ENCODE results near the gene CNGB1.

Gene CNGB1

GRCh38 chr16:57893559-57894389 is 77.2 kb downstream of the CNGB1 start:
- TF ChIP-seq, protein P1, sequence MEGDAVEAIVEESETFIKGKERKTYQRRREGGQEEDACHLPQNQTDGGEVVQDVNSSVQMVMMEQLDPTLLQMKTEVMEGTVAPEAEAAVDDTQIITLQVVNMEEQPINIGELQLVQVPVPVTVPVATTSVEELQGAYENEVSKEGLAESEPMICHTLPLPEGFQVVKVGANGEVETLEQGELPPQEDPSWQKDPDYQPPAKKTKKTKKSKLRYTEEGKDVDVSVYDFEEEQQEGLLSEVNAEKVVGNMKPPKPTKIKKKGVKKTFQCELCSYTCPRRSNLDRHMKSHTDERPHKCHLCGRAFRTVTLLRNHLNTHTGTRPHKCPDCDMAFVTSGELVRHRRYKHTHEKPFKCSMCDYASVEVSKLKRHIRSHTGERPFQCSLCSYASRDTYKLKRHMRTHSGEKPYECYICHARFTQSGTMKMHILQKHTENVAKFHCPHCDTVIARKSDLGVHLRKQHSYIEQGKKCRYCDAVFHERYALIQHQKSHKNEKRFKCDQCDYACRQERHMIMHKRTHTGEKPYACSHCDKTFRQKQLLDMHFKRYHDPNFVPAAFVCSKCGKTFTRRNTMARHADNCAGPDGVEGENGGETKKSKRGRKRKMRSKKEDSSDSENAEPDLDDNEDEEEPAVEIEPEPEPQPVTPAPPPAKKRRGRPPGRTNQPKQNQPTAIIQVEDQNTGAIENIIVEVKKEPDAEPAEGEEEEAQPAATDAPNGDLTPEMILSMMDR (IDR thresholded peaks at IDR 0.05; ENCODE audit: control extremely low read depth, extremely low read depth, low read depth, missing control alignments) = no peak
- POLR2A ChIA-PET = no interaction called here
- no peak for DNase-seq (ENCODE audit: extremely low spot score)
- CTCF ChIA-PET = no interaction called here

DNA sequence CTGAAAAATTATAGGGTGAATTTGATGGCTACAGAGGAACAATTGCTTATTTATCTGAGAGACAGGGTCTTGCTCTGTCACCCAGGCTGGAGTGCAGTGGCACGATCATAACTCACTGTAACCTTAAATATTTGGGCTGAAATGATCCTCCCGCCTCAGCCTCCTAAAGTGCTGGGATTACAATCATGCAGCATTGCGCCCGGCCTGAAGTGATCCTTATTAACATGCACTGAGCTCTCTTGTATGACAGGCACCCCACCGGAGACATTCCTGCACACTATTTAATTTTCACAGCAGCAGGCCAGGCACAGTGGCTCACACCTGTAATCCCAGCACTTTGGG is 77.7 kb downstream of the CNGB1 start:
- ChIA-PET CTCF (no interaction called here), POLR2A (no interaction called here)
- DNase-seq (ENCODE audit: extremely low spot score) = no peak
- TF ChIP-seq, protein P1 (IDR thresholded peaks at IDR 0.05; ENCODE audit: control extremely low read depth, extremely low read depth, low read depth, missing control alignments) = no peak

GRCh38 chr16:57892447-57893096 is 78.4 kb downstream of the CNGB1 start:
- TF ChIP-seq, protein P1 (IDR thresholded peaks at IDR 0.05; ENCODE audit: control extremely low read depth, extremely low read depth, low read depth, missing control alignments) = no peak
- ChIA-PET POLR2A (no interaction called here), CTCF (interaction anchor here (1.1 to 7.4 kb wide), 2 partner anchors 8 to 52 kb away, joined by 3 to 47 read pairs; no protein-coding TSS in a partner anchor)
- DNase-seq (ENCODE audit: extremely low spot score) = no peak

DNA sequence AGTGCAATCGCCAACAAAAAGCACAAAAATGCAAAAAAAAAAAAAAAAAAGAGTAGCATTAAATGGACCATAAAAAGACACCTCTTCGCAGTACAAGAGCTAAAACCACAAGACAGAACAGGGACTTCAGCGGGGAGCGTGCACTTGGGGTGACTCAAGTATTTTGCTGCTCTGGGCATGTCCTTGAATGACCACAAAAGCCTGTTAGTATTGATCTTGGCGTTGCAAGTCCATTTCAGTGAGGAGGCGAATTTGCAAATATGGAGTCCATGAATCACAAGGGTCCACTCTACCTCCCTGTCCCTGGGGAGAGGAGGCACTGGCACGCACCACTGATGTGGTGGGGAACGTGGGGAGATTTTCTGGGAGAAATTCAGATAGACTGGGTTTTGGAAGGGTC is 78.9 kb downstream of the CNGB1 start:
- ChIA-PET POLR2A (no interaction called here), CTCF (interaction anchor here (1.1 to 7.4 kb wide), 2 partner anchors 8 to 52 kb away, joined by 3 to 47 read pairs; no protein-coding TSS in a partner anchor)
- TF ChIP-seq, protein P1 (IDR thresholded peaks at IDR 0.05; ENCODE audit: control extremely low read depth, extremely low read depth, low read depth, missing control alignments) = no peak
- DNase-seq (ENCODE audit: extremely low spot score) = no peak

GRCh38 chr16:57890752-57891111 is 80.2 kb downstream of the CNGB1 start:
- ChIA-PET CTCF (interaction anchor here (0.9 to 7.4 kb wide), 4 partner anchors 9 to 89 kb away, joined by 3 to 47 read pairs (median 5); partner anchors contain the start of gene KIFC3), POLR2A (no interaction called here)
- TF ChIP-seq, protein P1 (IDR thresholded peaks at IDR 0.05; ENCODE audit: control extremely low read depth, extremely low read depth, low read depth, missing control alignments) = no peak
- no peak for DNase-seq (ENCODE audit: extremely low spot score)

DNA sequence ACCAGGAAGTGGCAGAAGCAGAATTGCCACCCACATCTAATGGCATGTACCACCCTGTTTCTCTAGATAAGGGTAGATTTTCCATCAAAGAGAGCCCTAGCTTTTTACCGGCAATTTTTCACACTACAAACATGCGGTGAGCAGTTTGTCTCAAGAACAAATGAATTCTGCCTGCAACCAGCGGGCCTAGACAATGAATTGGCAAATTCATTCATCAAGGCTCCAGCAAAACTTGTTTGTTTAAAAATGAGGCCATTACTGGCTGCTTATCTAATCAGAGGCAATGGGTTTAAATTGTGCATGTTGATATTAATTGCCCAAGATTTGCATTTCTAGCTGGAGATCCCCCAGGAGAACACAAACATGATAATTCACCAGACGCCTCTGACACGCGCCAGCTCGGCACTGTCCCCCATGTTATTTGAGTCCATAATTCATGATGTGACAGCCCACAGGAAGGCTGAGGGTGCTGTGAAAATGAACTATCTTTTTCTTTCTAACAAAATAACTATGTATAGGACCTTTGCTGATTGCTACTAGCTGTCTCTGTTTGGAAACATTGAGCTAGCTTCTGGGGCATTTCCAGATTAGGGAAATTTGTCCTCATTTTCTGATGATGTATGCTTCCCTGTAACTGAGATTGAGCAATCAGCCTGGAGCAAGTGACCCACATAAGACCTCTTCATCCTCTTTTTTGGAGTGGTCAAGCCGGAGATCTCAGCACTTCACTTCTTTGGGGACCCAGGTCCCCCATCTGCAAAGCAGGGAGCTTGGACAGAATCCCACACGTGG is 80.8 kb downstream of the CNGB1 start:
- TF ChIP-seq, protein P1 (IDR thresholded peaks at IDR 0.05; ENCODE audit: control extremely low read depth, extremely low read depth, low read depth, missing control alignments) = no peak
- ChIA-PET CTCF (interaction anchor here (0.9 to 7.4 kb wide), 4 partner anchors 10 to 88 kb away, joined by 3 to 47 read pairs (median 5); partner anchors contain the start of gene KIFC3), POLR2A (no interaction called here)
- no peak for DNase-seq (ENCODE audit: extremely low spot score)

Data from GM10248 (cell line).